OCI-LY3 (cell line): ENCODE data around the gene MAB21L4.

Experiments
- H2AFZ ChIP-seq: fragments of 200-600, 300-600 bp; shearing (Covaris generic); 2 replicates; pipeline ENCODE4 v1.6.0; 2014; ENCODE audit warnings: antibody characterized with exemption, low read depth, low read length
- H3K27ac ChIP-seq: fragments of 200-600, 300-600 bp; sonication (generic); 2 replicates; pipeline ENCODE4 v1.5.1; 2014; ENCODE audit warnings: mild to moderate bottlenecking, low read length, moderate library complexity, mixed read lengths
- H3K27me3 ChIP-seq: fragments of 200-600, 300-600 bp; sonication (generic); 2 replicates; pipeline ENCODE4 v1.6.1; 2014; ENCODE audit warnings: low read depth, low read length, mixed read lengths
- H3K36me3 ChIP-seq: fragments of 200-600, 300-600 bp; sonication (generic); replicated peaks from 2 replicates; pipeline ENCODE3; 2014; ENCODE audit warnings: low read depth, low read length, mixed read lengths
- H3K4me1 ChIP-seq: fragments of 300-600, 200-600 bp; sonication (generic); 2 replicates; pipeline ENCODE4 v1.6.1; 2014; ENCODE audit warnings: low read length, mixed read lengths
- H3K4me2 ChIP-seq: fragments of 200-600, 300-600 bp; sonication (generic); 2 replicates; pipeline ENCODE4 v1.6.1; 2014; ENCODE audit warnings: low read length, mixed read lengths
- H3K4me3 ChIP-seq: fragments of 300-600, 200-600 bp; sonication (generic); 2 replicates; pipeline ENCODE4 v1.5.1; 2014; ENCODE audit warnings: antibody characterized with exemption, mild to moderate bottlenecking, low read length, moderate library complexity
- H3K79me2 ChIP-seq: fragments of 300-600, 200-600 bp; shearing (Covaris generic); 2 replicates; pipeline ENCODE4 v1.6.1; 2014; ENCODE audit warnings: mild to moderate bottlenecking, low read length, mixed read lengths
- H3K9ac ChIP-seq: fragments of 300-600, 200-600 bp; shearing (Covaris generic); 2 replicates; pipeline ENCODE4 v1.6.0; 2014; ENCODE audit warnings: mild to moderate bottlenecking, low read length, moderate library complexity
- H3K9me3 ChIP-seq: fragments of 200-600, 300-600 bp; shearing (Covaris generic); 2 replicates; pipeline ENCODE4 v1.6.1; 2014; ENCODE audit warnings: low read length, mixed read lengths; ENCODE audit not compliant: insufficient read depth
- H4K20me1 ChIP-seq: fragments of 200-600, 300-600 bp; sonication (generic); 2 replicates; pipeline ENCODE4 v1.6.1; 2016; ENCODE audit warnings: low read length, mixed read lengths; ENCODE audit not compliant: insufficient read depth
- CTCF ChIP-seq: fragments of 200-600, 300-600 bp; sonication (generic); IDR thresholded peaks from 2 replicates; pipeline ENCODE4 v1.5.1; 2014; ENCODE audit warnings: antibody characterized with exemption, low read length, low read depth
- EZH2phosphoT487 ChIP-seq: fragments of 200-600 bp; shearing (Covaris generic); IDR thresholded peaks from 2 replicates; pipeline ENCODE4 v1.6.1; 2018; ENCODE audit warnings: antibody characterized with exemption, mixed run types, low read depth

Gene MAB21L4

GRCh38 chr2:240911641-240912265, 15.8 kb upstream of the MAB21L4 start:
- Histone ChIP-seq H3K36me3 (no peaks in the 10 kb centered on the region), H3K4me2 (no peak overlapping the region), H3K9ac (no peak overlapping the region), H3K4me3 (no peak overlapping the region), H3K79me2 (no peaks in the 10 kb centered on the region), H3K27me3 (0 out of 2 replicates have a peak, but pooled peaks cover 2% of the 10 kb centered on the region), H4K20me1 (no peaks in the 10 kb centered on the region), H3K4me1 (peaks cover 2% of the 10 kb centered on the region), H3K9me3 (no peaks in the 10 kb centered on the region), H3K27ac (no peak overlapping the region), H2AFZ (no peak overlapping the region)
- TF ChIP-seq EZH2phosphoT487, result no peak
- TF ChIP-seq CTCF, result no peak

GRCh38 chr2:240909216-240909974, 13.4 kb upstream of the MAB21L4 start:
- no peaks in the 10 kb centered on the region for H3K79me2 ChIP-seq
- no peak overlapping the region for H3K4me3 ChIP-seq
- no peaks in the 10 kb centered on the region for H3K9me3 ChIP-seq
- H3K36me3 ChIP-seq, result no peaks in the 10 kb centered on the region
- no peaks in the 10 kb centered on the region for H4K20me1 ChIP-seq
- H2AFZ ChIP-seq, result no peak overlapping the region
- no peaks in the 10 kb centered on the region for H3K27me3 ChIP-seq
- no peak overlapping the region for H3K4me2 ChIP-seq
- TF ChIP-seq CTCF (no peak), EZH2phosphoT487 (no peak)
- H3K4me1 ChIP-seq, result no peaks in the 10 kb centered on the region
- H3K9ac ChIP-seq, result no peak overlapping the region
- H3K27ac ChIP-seq, result no peak overlapping the region

- Histone ChIP-seq H3K9me3 (no peaks in the 10 kb centered on the region), H4K20me1 (no peaks in the 10 kb centered on the region), H3K4me3 (no peak overlapping the region), H3K4me1 (no peaks in the 10 kb centered on the region), H3K9ac (no peak overlapping the region), H3K27ac (no peak overlapping the region), H3K27me3 (no peaks in the 10 kb centered on the region), H3K4me2 (no peak overlapping the region), H2AFZ (no peak overlapping the region), H3K79me2 (no peaks in the 10 kb centered on the region), H3K36me3 (no peaks in the 10 kb centered on the region)
- TF ChIP-seq CTCF (no peak), EZH2phosphoT487 (no peak)
Observed at GRCh38 chr2:240906911-240907590, 11.1 kb upstream of the MAB21L4 start.

- Histone ChIP-seq H3K4me3 (no peak within 1 kb of the TSS), H3K36me3 (no peaks in the 10 kb centered on the region), H3K9ac (no peak within 1 kb of the TSS), H3K27me3 (no peaks in the 10 kb centered on the region), H3K4me1 (no peaks in the 10 kb centered on the region), H3K79me2 (no peaks in the 10 kb centered on the region), H4K20me1 (no peaks in the 10 kb centered on the region), H3K27ac (no peak within 1 kb of the TSS), H3K9me3 (no peaks in the 10 kb centered on the region), H2AFZ (no peak within 1 kb of the TSS), H3K4me2 (no peak within 1 kb of the TSS)
- no peak for TF ChIP-seq CTCF
- no peak for TF ChIP-seq EZH2phosphoT487
Observed at GRCh38 chr2:240906141-240906910, 10.4 kb upstream of the MAB21L4 start, which contains the start of gene CROCC2. CROCC2 (plus strand) TSS chr2:240906336; CDS start chr2:240906514, 178 bp downstream.
